Activated CD8-positive, alpha-beta memory T cell treated with anti-CD3 and anti-CD28 coated beads, Interleukin-2, amount 50 U/mL, for 1 hour (primary cell): Measurements from ENCODE around the gene BNIPL.

Source experiments
- DNase-seq: peaks from one replicate; pipeline ENCODE4 v3.0.0-alpha.2; 2020; ENCODE audit errors: extremely low read depth

The BNIPL gene

GRCh38 chr1:151059109-151060006, 23.0 kb downstream of the BNIPL start, which contains the start of gene CDC42SE1:
Gene CDC42SE1 (minus strand): TSS chr1:151059622. CDS start chr1:151055730, 3,892 bp downstream.
- DNase-seq: no peak

- DNase-seq: no peak
Measured at GRCh38 chr1:151060007-151060656, 23.7 kb downstream of the BNIPL start, which contains the start of gene MLLT11. Gene MLLT11 (plus strand): TSS chr1:151060397. CDS start chr1:151067225, 6,828 bp downstream.

- no peak for DNase-seq
Measured at GRCh38 chr1:151060657-151061421, 24.5 kb downstream of the BNIPL start.

GRCh38 chr1:151061704-151062103, 25.3 kb downstream of the BNIPL start:
- DNase-seq: no peak

GRCh38 chr1:151062741-151063371, 26.5 kb downstream of the BNIPL start:
- DNase-seq: no peak

- no peak for DNase-seq
Measured at GRCh38 chr1:151065089-151065645, 28.8 kb downstream of the BNIPL start.

GRCh38 chr1:151067185-151067584, 30.8 kb downstream of the BNIPL start:
- DNase-seq: no peak

GRCh38 chr1:151069103-151069486, 32.7 kb downstream of the BNIPL start:
- no peak for DNase-seq

- peak; percentile 85 for DNase-seq
Measured at GRCh38 chr1:151070474-151071276, 34.3 kb downstream of the BNIPL start, which contains the start of gene GABPB2. Gene GABPB2 (plus strand): TSS chr1:151070761. CDS start chr1:151088190, 17,429 bp downstream.

- no peak for DNase-seq
Measured at GRCh38 chr1:151072224-151072623, 35.8 kb downstream of the BNIPL start.

GRCh38 chr1:151085953-151086559, 49.7 kb downstream of the BNIPL start:
- no peak for DNase-seq
